Tibial nerve (tissue), 4 donors: ENCODE results near the gene OSTF1. TPM values are rescaled to one million over a fixed set of nuclear protein-coding genes. Genes with fewer than 3 reads are reported as not detected.

ENCODE experiments used
- DNase-seq, 2 donors: peaks; one replicate each; pipeline ENCODE4 v3.0.0-alpha.2; 2019; ENCODE audit warnings: low spot score in 2 of 2
- H3K27ac ChIP-seq, 4 donors: fragments of 200-600 bp; sonication (generic) in 3 of 4; one replicate each; pipeline ENCODE4 v1.5.1; 2017 to 2019; ENCODE audit warnings: mild to moderate bottlenecking in 1 of 4
- H3K27me3 ChIP-seq, 2 donors: fragments of 200-600 bp; sonication (generic) in 1 of 2; one replicate each; pipeline versions ENCODE4 v1.5.1 to v1.6.0; 2017 to 2019
- H3K36me3 ChIP-seq, 3 donors: fragments of 200-600 bp; sonication (generic); one replicate each; pipeline ENCODE4 v1.5.1; 2018 to 2019
- H3K4me1 ChIP-seq, 4 donors: fragments of 200-600 bp; sonication (generic) in 3 of 4; one replicate each; pipeline ENCODE4 v1.5.1; 2017 to 2019
- H3K4me3 ChIP-seq, 4 donors: fragments of 200-600 bp; sonication (generic) in 3 of 4; one replicate each; pipeline ENCODE4 v1.5.1; 2017 to 2019; ENCODE audit warnings: mild to moderate bottlenecking in 1 of 4, moderate library complexity in 1 of 4
- H3K9me3 ChIP-seq, 4 donors: fragments of 200-600 bp; sonication (generic) in 3 of 4; one replicate each; pipeline ENCODE4 v1.5.1; 2017 to 2019
- EP300 ChIP-seq, 2 donors: sonication (generic); formaldehyde crosslinking; IDR thresholded peaks; one replicate each; pipeline ENCODE4 v1.6.1; 2017; ENCODE audit warnings: antibody characterized with exemption in 2 of 2, mild to moderate bottlenecking in 1 of 2
- POLR2A ChIP-seq, 2 donors: fragments of 450-650 bp; IDR thresholded peaks; one replicate each; pipeline ENCODE4 v1.6.1; 2017; ENCODE audit warnings: antibody characterized with exemption in 2 of 2, mild to moderate bottlenecking in 2 of 2, moderate library complexity in 2 of 2
- WGBS, 2 donors: methylation state at CpG; one replicate each; pipeline ENCODE4 v1.1.5; 2018; 5-methylcytosine and 5-hydroxymethylcytosine counted together
- total RNA-seq, 4 donors: library from RNA; depleted of rRNA; stranded (reverse); fragments of >200 nt; gene quantifications; one replicate each; pipeline ENCODE4 v1.1.0, GENCODE V29; 2016
- TF ChIP-seq, protein P1 (sequence below), 5 experiments: fragments of 200-600 bp in 3 of 5; fragments of 450-650 bp in 2 of 5; sonication (generic) in 3 of 5; IDR thresholded peaks; one replicate each; pipeline ENCODE4 v1.5.1; 2016 to 2019; ENCODE audit warnings: antibody characterized with exemption in 5 of 5, mild to moderate bottlenecking in 3 of 5, moderate library complexity in 2 of 5

Gene OSTF1
- total RNA-seq, 4 donors from 2014 or later, result 20.7 to 34.5 (median 24.8) TPM

DNA sequence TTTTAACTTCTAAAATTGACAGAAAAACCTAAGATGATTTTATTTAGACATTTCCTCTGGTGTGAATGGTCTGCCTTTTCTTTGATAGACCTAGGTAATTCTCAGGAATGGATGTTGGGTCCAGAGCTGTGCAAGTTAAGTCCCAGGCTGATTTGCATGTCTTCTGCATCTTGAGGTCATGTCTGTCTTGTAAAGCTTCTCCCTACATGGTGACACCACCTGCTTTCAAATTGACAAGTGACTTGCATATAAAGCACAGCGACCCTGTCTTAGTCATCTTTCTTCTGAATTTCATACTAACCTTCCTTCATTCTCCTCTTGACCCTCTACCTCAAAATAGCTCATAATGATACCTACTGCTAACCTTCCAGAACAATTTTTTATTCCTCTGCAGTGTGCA, 29.2 kb downstream of the OSTF1 start:
- Histone ChIP-seq H3K27me3 (no peaks in the 10 kb centered on the region), H3K9me3 (no peaks in the 10 kb centered on the region), H3K27ac (no peak overlapping the region), H3K4me1 (peaks cover 0 to 21% (median 0%) of the 10 kb centered on the region in 4 donors), H3K4me3 (no peak overlapping the region), H3K36me3 (peaks cover 0 to 50% (median 4%) of the 10 kb centered on the region in 3 donors)
- DNase-seq, result no peak
- TF ChIP-seq POLR2A (IDR thresholded peaks at IDR 0.05) (no peak), EP300 (IDR thresholded peaks at IDR 0.05) (no peak)
- TF ChIP-seq, protein P1, sequence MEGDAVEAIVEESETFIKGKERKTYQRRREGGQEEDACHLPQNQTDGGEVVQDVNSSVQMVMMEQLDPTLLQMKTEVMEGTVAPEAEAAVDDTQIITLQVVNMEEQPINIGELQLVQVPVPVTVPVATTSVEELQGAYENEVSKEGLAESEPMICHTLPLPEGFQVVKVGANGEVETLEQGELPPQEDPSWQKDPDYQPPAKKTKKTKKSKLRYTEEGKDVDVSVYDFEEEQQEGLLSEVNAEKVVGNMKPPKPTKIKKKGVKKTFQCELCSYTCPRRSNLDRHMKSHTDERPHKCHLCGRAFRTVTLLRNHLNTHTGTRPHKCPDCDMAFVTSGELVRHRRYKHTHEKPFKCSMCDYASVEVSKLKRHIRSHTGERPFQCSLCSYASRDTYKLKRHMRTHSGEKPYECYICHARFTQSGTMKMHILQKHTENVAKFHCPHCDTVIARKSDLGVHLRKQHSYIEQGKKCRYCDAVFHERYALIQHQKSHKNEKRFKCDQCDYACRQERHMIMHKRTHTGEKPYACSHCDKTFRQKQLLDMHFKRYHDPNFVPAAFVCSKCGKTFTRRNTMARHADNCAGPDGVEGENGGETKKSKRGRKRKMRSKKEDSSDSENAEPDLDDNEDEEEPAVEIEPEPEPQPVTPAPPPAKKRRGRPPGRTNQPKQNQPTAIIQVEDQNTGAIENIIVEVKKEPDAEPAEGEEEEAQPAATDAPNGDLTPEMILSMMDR (IDR thresholded peaks at IDR 0.05), result no peak
- WGBS, 2 donors, result 91 to 97% methylated on average over 1 of the region's 1 CpG

DNA sequence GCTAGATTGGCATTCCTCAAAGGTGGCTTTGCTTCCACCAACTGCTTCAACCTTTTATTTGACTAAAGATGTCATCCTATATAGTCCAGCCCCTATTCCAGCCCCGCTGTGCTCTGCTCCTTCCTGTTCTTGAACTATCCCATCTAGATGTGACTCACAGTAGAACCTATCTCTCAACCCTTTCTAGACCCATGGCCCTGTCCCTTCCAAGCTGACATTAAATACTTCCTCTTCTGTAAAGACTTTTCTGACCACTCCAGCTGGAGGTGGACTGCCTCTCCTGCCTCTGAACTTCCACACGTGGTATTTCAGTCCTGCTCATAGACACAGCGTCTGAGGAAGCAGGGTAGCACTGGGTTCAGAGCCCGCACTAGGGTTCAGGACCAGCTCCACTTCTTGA, 32.4 kb downstream of the OSTF1 start:
- TF ChIP-seq, protein P1 (IDR thresholded peaks at IDR 0.05), result no peak
- no peak for TF ChIP-seq EP300 (IDR thresholded peaks at IDR 0.05)
- TF ChIP-seq POLR2A (IDR thresholded peaks at IDR 0.05), result no peak
- H3K9me3 ChIP-seq, result no peaks in the 10 kb centered on the region
- H3K4me3 ChIP-seq, result no peak overlapping the region
- peaks cover 0 to 18% (median 0%) of the 10 kb centered on the region in 4 donors for H3K4me1 ChIP-seq
- no peak overlapping the region for H3K27ac ChIP-seq
- H3K36me3 ChIP-seq, result peaks cover 0 to 50% (median 4%) of the 10 kb centered on the region in 3 donors
- no peak for DNase-seq
- WGBS, 2 donors, result 84 to 93% methylated on average over 4 of the region's 4 CpGs
- H3K27me3 ChIP-seq, result no peaks in the 10 kb centered on the region

DNA sequence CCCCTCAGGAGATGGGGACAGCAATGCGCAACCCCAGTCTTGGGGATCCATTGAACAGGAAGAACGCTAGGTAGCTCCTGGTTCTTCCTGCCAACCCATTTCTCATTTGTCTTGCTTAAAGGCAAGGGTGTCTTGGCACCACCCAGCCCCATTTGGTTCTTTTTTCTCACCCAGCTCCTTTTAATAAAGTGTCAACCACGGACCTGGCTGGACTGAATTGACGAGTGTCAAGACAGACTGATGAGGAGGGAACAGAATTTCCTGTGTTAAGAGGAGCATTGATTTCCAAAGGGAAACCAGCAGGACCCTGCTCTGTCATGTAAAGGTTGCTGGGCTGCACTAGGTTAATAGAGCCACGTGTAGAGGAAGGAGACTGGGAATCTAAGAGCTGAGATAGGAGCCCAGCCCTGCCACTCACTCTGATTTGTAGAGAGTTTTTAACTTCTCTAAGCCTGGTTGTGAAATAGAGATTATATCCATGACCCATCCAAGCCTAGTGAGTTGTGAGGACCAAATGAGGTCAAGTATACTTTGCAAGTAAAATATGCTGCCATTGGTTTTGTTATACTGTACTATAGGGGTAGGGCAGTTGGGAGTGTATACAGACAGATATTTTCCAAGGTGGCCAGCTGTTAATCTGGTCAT, 33.7 kb downstream of the OSTF1 start:
- Histone ChIP-seq H3K4me1 (peaks cover 0 to 9% (median 0%) of the 10 kb centered on the region in 4 donors), H3K27me3 (no peaks in the 10 kb centered on the region), H3K36me3 (peaks cover 0 to 50% (median 4%) of the 10 kb centered on the region in 3 donors), H3K4me3 (no peak overlapping the region), H3K27ac (no peak overlapping the region), H3K9me3 (no peaks in the 10 kb centered on the region)
- DNase-seq, result no peak
- TF ChIP-seq, protein P1 (IDR thresholded peaks at IDR 0.05), result no peak
- WGBS, 2 donors, result 74 to 81% methylated on average over 5 of the region's 5 CpGs

DNA sequence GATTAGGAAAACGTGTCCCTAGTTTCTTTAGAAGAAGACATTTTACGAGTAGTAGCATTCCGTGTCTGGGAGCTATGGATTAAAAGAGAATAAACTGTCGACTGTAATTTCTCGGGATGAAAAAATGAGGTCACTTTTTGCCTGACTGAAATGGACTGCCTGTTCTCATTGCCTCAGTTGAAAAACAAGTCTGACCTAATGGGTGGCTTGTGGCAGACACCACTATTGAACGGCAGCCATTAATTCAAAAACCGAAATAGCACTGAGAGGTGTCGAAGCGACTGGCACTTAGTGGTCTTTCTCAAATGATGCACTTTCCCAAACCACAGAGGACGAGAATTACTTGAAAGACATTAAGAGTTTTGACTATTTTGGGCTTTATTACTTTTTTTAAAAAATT, 35.4 kb downstream of the OSTF1 start:
- no peak for DNase-seq
- Histone ChIP-seq H3K4me1 (peaks cover 0 to 9% (median 0%) of the 10 kb centered on the region in 4 donors), H3K9me3 (no peaks in the 10 kb centered on the region), H3K4me3 (no peak overlapping the region), H3K27me3 (no peaks in the 10 kb centered on the region), H3K27ac (no peak overlapping the region), H3K36me3 (peaks cover 0 to 36% (median 3%) of the 10 kb centered on the region in 3 donors)
- WGBS, 2 donors, result 71 to 77% methylated on average over 10 of the region's 10 CpGs
- TF ChIP-seq POLR2A (IDR thresholded peaks at IDR 0.05) (no peak), EP300 (IDR thresholded peaks at IDR 0.05) (no peak)
- TF ChIP-seq, protein P1 (IDR thresholded peaks at IDR 0.05), result no peak

DNA sequence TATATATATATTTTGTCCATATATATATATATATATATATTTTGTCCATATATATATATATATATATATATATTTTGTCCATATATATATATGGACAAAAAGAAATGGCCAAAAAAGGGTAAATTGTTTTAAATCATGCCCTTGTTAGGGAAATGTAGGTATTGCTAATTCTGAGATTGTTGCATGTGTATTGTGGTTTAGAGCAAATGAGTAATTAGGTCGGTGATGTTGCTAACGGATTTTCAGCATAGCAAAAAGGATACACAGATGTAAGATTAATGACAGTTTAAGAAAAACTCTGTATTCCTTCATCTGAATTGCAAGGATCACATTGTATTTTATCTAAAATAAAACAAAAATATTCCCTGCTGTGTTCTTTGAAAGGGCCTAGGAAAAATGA, 40.2 kb downstream of the OSTF1 start:
- Histone ChIP-seq H3K27ac (no peak overlapping the region), H3K4me1 (peaks cover 0 to 9% (median 0%) of the 10 kb centered on the region in 4 donors), H3K27me3 (no peaks in the 10 kb centered on the region), H3K36me3 (peaks cover 0 to 24% (median 6%) of the 10 kb centered on the region in 3 donors), H3K9me3 (no peaks in the 10 kb centered on the region), H3K4me3 (no peak overlapping the region)
- DNase-seq, result no peak
- TF ChIP-seq POLR2A (IDR thresholded peaks at IDR 0.05), result no peak
- TF ChIP-seq EP300 (IDR thresholded peaks at IDR 0.05), result no peak
- TF ChIP-seq, protein P1 (IDR thresholded peaks at IDR 0.05), result no peak
- WGBS, 2 donors, result 94 to 100% methylated on average over 2 of the region's 2 CpGs
